Lower leg skin (tissue), 3 donors: ENCODE results near the gene C5orf24.

Source experiments
- CTCF ChIP-seq, 3 donors: fragments of 450-650 bp; IDR thresholded peaks; one replicate each; pipeline ENCODE4 v1.5.1; 2016; ENCODE audit warnings: antibody characterized with exemption in 3 of 3, mild to moderate bottlenecking in 3 of 3, moderate library complexity in 2 of 3
- POLR2A ChIP-seq, 2 donors: fragments of 450-650 bp; IDR thresholded peaks; one replicate each; pipeline ENCODE4 v1.6.1; 2016 to 2017; ENCODE audit warnings: antibody characterized with exemption in 2 of 2, mild to moderate bottlenecking in 1 of 2, moderate library complexity in 1 of 2

GRCh38 chr5:134864707-134865106 lies 18.9 kb downstream of the C5orf24 start:
- TF ChIP-seq CTCF (IDR thresholded peaks at IDR 0.05) (no peak), POLR2A (IDR thresholded peaks at IDR 0.05) (no peak)
